H4 (cell line): ENCODE results near the gene SOHLH1. TPM values are rescaled to one million over a fixed set of nuclear protein-coding genes. Genes with fewer than 3 reads are reported as not detected.

Experiments
- DNase-seq: peaks from one replicate; pipeline ENCODE4 v3.0.0-alpha.2; 2015; ENCODE audit warnings: low spot score
- total RNA-seq: library from RNA; depleted of rRNA; stranded (reverse); fragments of >200 nt; shearing (Covaris generic); gene quantifications from 2 replicates; pipeline ENCODE4 v1.2.3, GENCODE V29; 2014

The SOHLH1 gene
- total RNA-seq, 1 experiment from 2014 or later: not detected

GRCh38 chr9:135703726-135704125 lies 4.4 kb upstream of the SOHLH1 start:
- no peak for DNase-seq

GRCh38 chr9:135701959-135702721 lies 2.9 kb upstream of the SOHLH1 start, which contains the start of gene KCNT1:
KCNT1 (plus strand) TSS chr9:135702185; CDS start chr9:135702259, 74 bp downstream.
- DNase-seq: no peak

- DNase-seq: no peak
Measured at GRCh38 chr9:135701067-135701958, 2.0 kb upstream of the SOHLH1 start.

- DNase-seq: no peak
Measured at GRCh38 chr9:135700525-135700924, 1.2 kb upstream of the SOHLH1 start.

- no peak for DNase-seq
Measured at GRCh38 chr9:135698767-135699166, 514 bp downstream of the SOHLH1 start.

GRCh38 chr9:135698236-135698635 lies 1.0 kb downstream of the SOHLH1 start:
- no peak for DNase-seq

- no peak for DNase-seq
Measured at GRCh38 chr9:135697226-135697625, 2.1 kb downstream of the SOHLH1 start.

GRCh38 chr9:135696446-135696845 lies 2.8 kb downstream of the SOHLH1 start:
- no peak for DNase-seq

- no peak for DNase-seq
Measured at GRCh38 chr9:135695642-135696041, 3.6 kb downstream of the SOHLH1 start.

- DNase-seq: no peak
Measured at GRCh38 chr9:135695036-135695435, 4.2 kb downstream of the SOHLH1 start.

- no peak for DNase-seq
Measured at GRCh38 chr9:135694414-135694813, 4.9 kb downstream of the SOHLH1 start.

GRCh38 chr9:135693771-135694170 lies 5.5 kb downstream of the SOHLH1 start:
- DNase-seq: no peak

GRCh38 chr9:135693265-135693664 lies 6.0 kb downstream of the SOHLH1 start:
- no peak for DNase-seq

GRCh38 chr9:135692410-135692809 lies 6.9 kb downstream of the SOHLH1 start:
- DNase-seq: no peak

GRCh38 chr9:135690836-135691570 lies 8.3 kb downstream of the SOHLH1 start:
- no peak for DNase-seq

- no peak for DNase-seq
Measured at GRCh38 chr9:135689011-135689410, 10.3 kb downstream of the SOHLH1 start.

- DNase-seq: no peak
Measured at GRCh38 chr9:135687216-135687615, 12.1 kb downstream of the SOHLH1 start.

- no peak for DNase-seq
Measured at GRCh38 chr9:135684691-135685090, 14.6 kb downstream of the SOHLH1 start.

GRCh38 chr9:135683401-135684034 lies 15.8 kb downstream of the SOHLH1 start:
- no peak for DNase-seq

- DNase-seq: no peak
Measured at GRCh38 chr9:135681161-135681560, 18.1 kb downstream of the SOHLH1 start.

GRCh38 chr9:135680056-135680455 lies 19.2 kb downstream of the SOHLH1 start:
- no peak for DNase-seq
